Ovary (tissue), 9 donors: ENCODE data around the gene GRIK1. TPM values are rescaled to one million over a fixed set of nuclear protein-coding genes. Genes with fewer than 3 reads are reported as not detected.

Experiments used
- DNase-seq, 5 donors: peaks; one replicate each; pipeline ENCODE4 v3.0.0-alpha.2; 2019 to 2020
- H3K27ac ChIP-seq, 2 donors: fragments of 200-600 bp; one replicate each; pipeline versions ENCODE4 v1.5.1 to v1.8.0; 2019 to 2022
- H3K27me3 ChIP-seq: fragments of 200-600 bp; one replicate; pipeline ENCODE4 v1.8.0; 2022
- H3K36me3 ChIP-seq: fragments of 200-600 bp; sonication (generic); one replicate; pipeline ENCODE4 v1.5.1; 2019
- H3K4me1 ChIP-seq: one replicate; pipeline ENCODE4 v1.8.1; 2013; ENCODE audit warnings: mild to moderate bottlenecking, moderate library complexity; ENCODE audit not compliant: insufficient read depth
- H3K4me3 ChIP-seq: fragments of 200-600 bp; sonication (generic); one replicate; pipeline ENCODE4 v1.5.1; 2017
- H3K9me3 ChIP-seq, 2 donors: fragments of 200-600 bp in 1 of 2; sonication (generic) in 1 of 2; one replicate each; pipeline versions ENCODE4 v1.5.1 to v1.8.1; 2013 to 2019; ENCODE audit warnings: mild to moderate bottlenecking in 1 of 2, moderate library complexity in 1 of 2
- CTCF ChIP-seq, 3 donors: fragments of 450-650 bp in 2 of 3; fragments of 200-600 bp in 1 of 3; IDR thresholded peaks; one replicate each; pipeline versions ENCODE4 v1.5.1 to v1.8.0; 2016 to 2022; ENCODE audit warnings: antibody characterized with exemption in 3 of 3, mild to moderate bottlenecking in 1 of 3
- EP300 ChIP-seq: sonication (generic); formaldehyde crosslinking; IDR thresholded peaks from one replicate; pipeline ENCODE4 v1.6.1; 2017; ENCODE audit warnings: antibody characterized with exemption
- POLR2A ChIP-seq: fragments of 450-650 bp; IDR thresholded peaks from one replicate; pipeline ENCODE4 v1.6.1; 2017; ENCODE audit warnings: antibody characterized with exemption, mild to moderate bottlenecking, moderate library complexity
- WGBS, 3 donors: extraction: QIAGEN DNeasy Blood & Tissue Kit in 1 of 3; methylation state at CpG; one replicate each; pipeline versions ENCODE4 v1.1.5 to v1.1.7; 2013 to 2017; 5-methylcytosine and 5-hydroxymethylcytosine counted together
- intact Hi-C, 4 donors: fragments of 100-400 bp; cut with DNase I; formaldehyde crosslinking; loops; one replicate each; pipeline versions ENCODE4 v1.11.0 to v1.15.1; 2022 to 2023
- polyA plus RNA-seq, 2 donors: library from polyadenylated mRNA; stranded (reverse); fragments of 200-250 nt in 1 of 2; fragments of 350-450 nt in 1 of 2; fragmentation: Illumina TruSeq in 1 of 2; extraction: RNeasy Lipid Tissue Mini Kit (QIAGEN cat#74804) in 1 of 2; gene quantifications; one replicate each; pipeline ENCODE4 v1.2.3, GENCODE V29; 2013 to 2014
- total RNA-seq, 7 donors: library from RNA; depleted of rRNA in 2 of 7; stranded (reverse); fragments of >200 nt in 2 of 7; fragmentation: NEBNext Ultra II Directional in 3 of 7; extraction: Animal tissue kit (Norgen Biotek cat#: 25700) in 3 of 7; gene quantifications; one replicate each; pipeline versions ENCODE4 v1.1.0 to v1.2.4, GENCODE V29; 2016 to 2023
- donor health status: DM: no; HTN: no; CAD: no; lungs with moderate emphysema.
- donor health status: DM: no; HTN: no; CAD: no.
- donor health status: Bipolar disorder and iron deficiency.
- donor health status: DM: yes; HTN: yes; CAD: no.
- donor health status: DM: no; HTN: no; CAD: no.
- donor health status: DM: yes; HTN: yes; CAD: no.

The GRIK1 gene
- total and polyA plus RNA-seq, 9 donors: 0.15 to 1.3 (median 0.34) TPM; not detected in 4

- intact Hi-C loops: no loop called here
- DNase-seq: no peak
- H3K9me3 ChIP-seq: no peaks in the 10 kb centered on the region
- no peak for TF ChIP-seq EP300
- TF ChIP-seq CTCF (IDR thresholded peaks at IDR 0.05): no peak
- no peak for TF ChIP-seq POLR2A
- H3K4me3 ChIP-seq: no peak overlapping the region
- H3K27me3 ChIP-seq: no peaks in the 10 kb centered on the region
- no peak overlapping the region for H3K27ac ChIP-seq
- no peaks in the 10 kb centered on the region for H3K4me1 ChIP-seq
- no peaks in the 10 kb centered on the region for H3K36me3 ChIP-seq
- 58 to 68% (median 59%) methylated on average over 3 of the region's 3 CpGs for WGBS, 3 donors
Measured at GRCh38 chr21:29674343-29674742, 265.5 kb downstream of the GRIK1 start.

- H3K27me3 ChIP-seq: no peaks in the 10 kb centered on the region
- H3K4me1 ChIP-seq: no peaks in the 10 kb centered on the region
- intact Hi-C loops: no loop called here
- no peaks in the 10 kb centered on the region for H3K9me3 ChIP-seq
- H3K36me3 ChIP-seq: no peaks in the 10 kb centered on the region
- H3K27ac ChIP-seq: no peak overlapping the region
- WGBS, 3 donors: 67 to 71% (median 68%) methylated on average over 6 of the region's 6 CpGs
- no peak overlapping the region for H3K4me3 ChIP-seq
- no peak for DNase-seq
- no peak for TF ChIP-seq POLR2A
- no peak for TF ChIP-seq CTCF (IDR thresholded peaks at IDR 0.05)
- no peak for TF ChIP-seq EP300
Measured at GRCh38 chr21:29673096-29673610, 266.6 kb downstream of the GRIK1 start.

- H3K4me1 ChIP-seq: no peaks in the 10 kb centered on the region
- H3K4me3 ChIP-seq: no peak overlapping the region
- H3K36me3 ChIP-seq: no peaks in the 10 kb centered on the region
- intact Hi-C loops: no loop called here
- no peak for DNase-seq
- TF ChIP-seq POLR2A: no peak
- TF ChIP-seq EP300: no peak
- TF ChIP-seq CTCF (IDR thresholded peaks at IDR 0.05): no peak
- 61 to 66% (median 61%) methylated on average over 4 of the region's 4 CpGs for WGBS, 3 donors
- H3K9me3 ChIP-seq: no peaks in the 10 kb centered on the region
- no peaks in the 10 kb centered on the region for H3K27me3 ChIP-seq
- no peak overlapping the region for H3K27ac ChIP-seq
Measured at GRCh38 chr21:29671728-29672127, 268.1 kb downstream of the GRIK1 start.

GRCh38 chr21:29670228-29670627 is 269.6 kb downstream of the GRIK1 start:
- DNase-seq: no peak
- Histone ChIP-seq H3K4me1 (no peaks in the 10 kb centered on the region), H3K36me3 (no peaks in the 10 kb centered on the region), H3K4me3 (no peak overlapping the region), H3K9me3 (no peaks in the 10 kb centered on the region), H3K27me3 (no peaks in the 10 kb centered on the region), H3K27ac (no peak overlapping the region)
- intact Hi-C loops: no loop called here
- TF ChIP-seq EP300 (no peak), POLR2A (no peak), CTCF (IDR thresholded peaks at IDR 0.05) (no peak)
- 81 to 89% (median 88%) methylated on average over 2 of the region's 2 CpGs for WGBS, 3 donors
